NCI-H2171 (cell line): Measurements from ENCODE around the gene MLYCD.

Experiments
- DNase-seq: peaks from one replicate; lab custom pipeline; 2025; lab: John Stamatoyannopoulos, UW

Gene MLYCD

DNA sequence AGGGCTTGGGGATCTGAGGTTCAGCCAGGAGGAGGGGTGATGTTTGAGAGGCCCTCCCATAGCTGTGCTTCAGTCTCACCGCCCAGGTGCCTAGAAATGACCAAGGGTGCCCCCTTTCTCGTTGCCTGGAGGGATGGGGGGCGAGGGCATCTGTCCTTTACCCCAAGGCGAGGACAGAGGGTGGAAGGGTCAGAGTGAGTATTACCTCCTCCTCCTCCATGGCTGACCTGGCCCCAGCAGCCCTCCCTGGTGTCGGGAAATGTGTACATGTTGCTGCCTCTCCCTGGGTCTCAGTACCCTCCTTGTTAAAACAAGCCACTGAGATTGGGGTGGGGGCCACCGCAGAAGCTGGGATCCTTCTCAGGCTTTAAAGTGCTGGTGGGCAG, 71.5 kb downstream of the MLYCD start:
- DNase-seq: no peak

DNA sequence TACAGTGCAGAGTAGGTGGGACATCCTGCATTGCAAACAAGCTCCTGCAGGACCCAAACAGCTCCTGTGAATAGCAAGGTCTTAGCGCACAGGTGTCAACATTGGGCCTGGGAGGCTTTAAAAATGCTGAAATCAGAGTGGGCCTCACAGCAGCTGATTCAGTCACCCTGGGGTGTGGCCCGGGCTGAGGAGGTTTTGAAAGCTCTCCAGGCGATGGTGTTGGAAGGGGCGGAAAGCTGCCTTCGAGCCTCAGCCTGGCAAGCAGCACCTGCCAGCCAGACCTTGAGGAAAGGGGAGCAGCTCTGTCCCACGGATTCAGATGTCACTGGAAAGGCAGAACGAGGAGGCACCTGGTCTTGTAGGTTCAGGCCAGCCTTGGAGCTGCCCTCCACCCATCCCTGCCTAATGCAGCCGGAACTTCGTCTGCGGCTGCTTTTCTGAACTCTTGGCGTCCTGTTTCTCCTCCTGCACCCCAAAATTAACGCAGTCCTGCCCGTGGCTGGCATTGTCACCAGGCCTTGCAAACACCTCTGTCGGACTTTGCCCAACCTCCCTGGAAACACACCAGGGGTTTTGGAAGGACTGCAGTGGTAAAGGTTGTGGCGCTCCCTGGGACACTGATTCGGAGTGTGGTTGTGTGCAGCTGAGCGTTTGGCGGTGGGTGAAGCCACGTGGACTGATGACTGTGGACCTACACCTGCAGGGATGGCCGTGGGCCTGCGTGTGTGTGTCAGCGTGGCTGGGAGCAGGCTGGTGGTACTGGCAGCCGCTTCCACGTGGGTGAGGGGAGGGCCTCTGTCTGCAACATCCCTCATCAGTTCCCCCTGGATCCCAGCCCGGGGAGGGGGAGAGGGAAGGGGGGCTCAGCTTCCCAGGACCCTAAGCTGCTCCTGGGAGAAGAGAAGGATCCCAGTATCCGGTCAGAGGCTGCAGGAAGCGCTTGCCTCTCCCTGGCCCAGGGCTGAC, 72.5 kb downstream of the MLYCD start:
- no peak for DNase-seq

DNA sequence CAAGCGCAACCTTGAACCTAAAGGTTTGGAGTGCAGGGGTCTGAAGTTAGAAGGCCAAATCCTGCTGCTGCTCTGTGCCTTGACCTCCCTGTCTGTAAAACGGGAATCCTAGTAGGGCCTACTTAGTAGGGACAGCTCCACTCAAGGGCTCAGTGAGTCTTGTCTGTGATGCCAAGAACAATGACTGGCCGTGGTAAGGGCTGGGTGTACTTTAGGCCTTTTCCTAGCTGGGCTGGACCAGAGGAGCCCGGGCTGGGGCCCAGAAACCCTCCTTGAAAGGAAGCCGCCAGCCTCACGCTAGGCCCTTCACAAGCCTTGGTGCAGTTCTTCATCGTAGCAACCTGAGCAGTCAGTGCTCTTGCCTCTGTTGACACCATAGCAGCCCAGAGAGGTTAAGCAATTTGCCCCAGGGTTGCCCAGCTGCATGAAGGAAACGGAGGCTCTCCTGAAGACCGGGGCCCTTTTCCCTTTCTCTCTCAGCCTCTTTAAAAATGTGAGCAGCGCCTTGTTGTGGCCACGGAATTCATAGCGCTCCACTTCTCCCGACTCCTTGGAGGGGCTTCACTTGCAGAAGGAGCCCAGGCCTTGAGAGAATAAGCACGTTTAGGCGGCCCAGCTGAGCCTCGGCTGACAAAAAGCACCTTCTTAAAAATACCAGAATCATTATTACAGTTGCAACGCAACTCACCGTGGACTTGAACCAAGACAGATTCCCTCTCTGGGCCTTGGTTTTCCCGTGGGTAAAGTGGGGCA, 73.5 kb downstream of the MLYCD start:
- DNase-seq: no peak

DNA sequence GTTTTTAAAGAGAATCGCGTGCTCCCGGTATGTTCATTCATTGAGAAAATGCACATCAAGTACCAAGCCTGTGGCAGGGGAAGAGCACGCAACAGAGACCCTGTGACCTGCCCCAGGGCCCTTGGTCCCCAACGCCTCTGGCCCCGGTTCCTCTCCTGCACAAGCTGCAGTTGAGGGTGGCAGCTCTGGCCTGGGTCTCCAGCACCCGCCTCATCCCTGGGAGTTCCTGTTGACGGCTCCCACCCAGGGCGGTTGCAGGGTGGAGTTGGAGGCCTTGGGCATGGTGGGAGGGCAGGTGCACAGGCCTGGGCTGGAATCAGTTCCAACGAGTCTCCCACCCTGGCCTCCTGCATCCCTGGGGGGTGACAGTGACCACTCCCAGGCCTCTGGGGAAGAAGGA, 74.2 kb downstream of the MLYCD start:
- DNase-seq: no peak

DNA sequence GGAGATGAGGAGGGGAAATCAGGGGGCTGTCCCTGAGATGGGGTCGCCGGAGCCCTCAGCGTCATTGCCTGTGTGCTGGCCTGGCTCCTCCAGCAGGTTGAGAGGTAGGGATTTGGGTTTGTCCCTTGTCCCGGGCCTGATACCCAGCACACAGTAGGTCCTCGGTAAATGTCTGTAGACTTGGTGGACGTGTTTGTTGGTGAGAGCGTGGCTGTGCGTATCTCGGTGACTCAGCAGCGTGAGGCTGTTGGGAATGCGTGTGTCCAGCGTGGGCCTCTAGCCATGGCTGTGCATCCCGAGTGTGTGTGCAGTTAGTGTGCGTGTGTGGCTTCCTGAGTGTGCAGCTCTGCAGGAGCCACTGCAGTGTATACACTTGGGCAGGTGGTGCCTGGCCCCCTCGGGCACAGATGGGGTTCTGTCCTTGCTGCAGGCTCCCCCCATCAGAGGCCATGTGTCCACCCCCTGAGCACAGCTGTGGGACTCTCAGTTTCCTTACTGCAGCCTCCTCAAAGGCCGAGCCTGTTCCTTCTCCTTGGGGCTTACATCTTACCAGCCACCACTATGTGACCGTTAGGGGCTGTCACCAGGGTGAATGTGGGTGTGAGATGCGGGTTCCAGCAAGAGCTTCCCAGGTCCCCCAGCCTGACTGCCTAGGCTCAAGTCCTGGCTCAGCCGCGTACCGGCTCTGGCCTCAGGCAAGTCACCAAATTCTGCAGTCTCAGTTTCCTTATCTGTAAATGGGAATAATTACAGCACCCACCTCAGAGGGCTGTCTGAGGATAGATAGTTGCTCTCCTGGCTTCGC, 74.9 kb downstream of the MLYCD start:
- no peak for DNase-seq

DNA sequence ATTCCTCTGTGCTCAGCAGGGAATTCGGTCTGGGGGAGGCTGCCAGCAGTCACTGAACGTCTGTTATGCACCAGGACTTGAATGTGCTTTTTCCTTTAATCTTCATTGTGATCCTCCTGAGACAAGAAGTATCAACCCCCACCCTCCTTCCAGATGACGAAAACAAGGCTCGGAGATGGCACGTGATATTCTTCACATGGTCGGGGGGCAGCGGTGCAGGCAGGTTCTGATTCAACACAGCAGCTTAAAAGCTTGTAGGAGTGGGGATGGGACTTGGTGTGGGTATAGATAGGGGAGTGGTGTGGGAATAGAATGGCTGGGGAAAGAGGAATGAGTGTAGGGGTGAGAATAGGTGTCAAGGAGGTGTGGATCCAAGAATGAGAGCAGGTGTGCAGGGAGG, 75.6 kb downstream of the MLYCD start:
- DNase-seq: no peak

DNA sequence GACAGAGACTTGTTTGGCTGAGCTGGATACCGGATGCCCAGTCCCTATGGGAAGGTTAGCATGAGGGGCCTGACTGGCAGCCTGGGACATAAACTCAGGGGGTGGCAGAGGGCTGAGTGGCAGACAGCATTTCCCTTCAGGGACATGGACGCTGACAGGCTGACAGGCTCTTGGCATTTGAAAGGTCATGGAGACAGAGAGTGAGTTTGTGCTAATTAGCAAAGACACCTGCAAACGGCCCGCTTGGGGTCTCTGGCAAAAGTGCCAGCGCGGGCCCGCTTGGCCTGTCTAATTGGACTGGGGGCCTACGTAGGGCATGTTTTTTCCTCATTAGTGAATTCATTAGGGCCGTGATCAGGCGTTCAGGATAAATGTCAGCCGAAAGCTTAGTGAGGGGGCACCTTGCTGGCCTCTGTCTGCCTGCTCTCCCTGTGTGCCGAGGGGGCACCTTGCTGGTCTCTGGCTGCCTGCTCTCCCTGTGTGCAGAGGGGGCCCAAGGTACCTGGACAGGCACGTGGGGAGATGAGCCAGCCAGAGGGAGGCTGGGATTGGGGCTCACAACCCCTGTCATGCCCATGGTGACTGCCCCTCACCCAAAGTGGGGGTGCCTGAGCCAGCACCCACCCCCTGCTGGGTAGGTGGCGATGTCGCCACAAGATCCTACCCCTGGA, 76.8 kb downstream of the MLYCD start:
- DNase-seq: no peak
